Panc1 (cell line): ENCODE data around the gene TJAP1. TPM values are rescaled to one million over a fixed set of nuclear protein-coding genes. Genes with fewer than 3 reads are reported as not detected.

ENCODE experiments used
- ATAC-seq: fragments of 200-7000 bp; cut with Tn5 transposase; 2 replicates; pipeline ENCODE4 v1.9.1; 2020; ENCODE audit warnings: mild to moderate bottlenecking, moderate library complexity
- BruUV-seq: library from RNA; stranded (reverse); fragments of 400-500 nt; replicated peaks from 2 replicates; lab custom pipeline; 2021; lab: Mats Ljungman, UMichigan
- CTCF ChIA-PET: fragments of 300-600 bp; sonication (Branson Sonifier 250); formaldehyde crosslinking; loops from one replicate; lab custom pipeline; 2022; ENCODE audit warnings: antibody characterized with exemption; lab: Charles Lee
- POLR2A ChIA-PET: fragments of 300-600 bp; sonication (Branson Sonifier 250); formaldehyde crosslinking; loops from one replicate; lab custom pipeline; 2022; ENCODE audit warnings: antibody characterized with exemption; lab: Charles Lee
- DNase-seq: peaks from one replicate; pipeline ENCODE4 v3.0.0-alpha.2; 2010; ENCODE audit warnings: low read depth, low spot score
- H3K27ac ChIP-seq: 2 replicates; pipeline ENCODE4 v1.5.1; 2011; ENCODE audit warnings: mild to moderate bottlenecking, low read length, inconsistent platforms
- H3K27me3 ChIP-seq: fragments of 200-500 bp; sonication (Bioruptor generic); 2 replicates; pipeline ENCODE4 v1.6.0; 2014; ENCODE audit warnings: low read length, inconsistent platforms; ENCODE audit not compliant: control insufficient read depth, insufficient read depth
- H3K36me3 ChIP-seq: fragments of 200-500 bp; sonication (Bioruptor generic); 2 replicates; pipeline ENCODE4 v1.5.1; 2014; ENCODE audit warnings: inconsistent platforms, mild to moderate bottlenecking, low read length, moderate library complexity; ENCODE audit not compliant: control insufficient read depth, insufficient read depth
- H3K4me1 ChIP-seq: 2 replicates; pipeline ENCODE4 v1.5.1; 2011; ENCODE audit warnings: inconsistent platforms, mild to moderate bottlenecking, low read length, moderate library complexity; ENCODE audit not compliant: control insufficient read depth, insufficient read depth
- H3K4me3 ChIP-seq, 2 experiments: 2 replicates each; pipeline ENCODE4 v1.5.1; 2011 to 2012; ENCODE audit warnings: low read depth in 2 of 2, low read length in 2 of 2, mild to moderate bottlenecking in 2 of 2, inconsistent platforms in 1 of 2, moderate library complexity in 1 of 2
- H3K9me3 ChIP-seq: fragments of 200-500 bp; sonication (Bioruptor generic); 2 replicates; pipeline ENCODE4 v1.5.1; 2014; ENCODE audit warnings: low read depth, mild to moderate bottlenecking, inconsistent platforms, low read length, moderate library complexity; ENCODE audit not compliant: control insufficient read depth, insufficient read depth
- CTCF ChIP-seq: fragments of 450-650 bp; IDR thresholded peaks from 2 replicates; pipeline ENCODE4 v1.5.1; 2017; ENCODE audit warnings: mild to moderate bottlenecking
- POLR2AphosphoS5 ChIP-seq: IDR thresholded peaks from 2 replicates; pipeline ENCODE4 v1.6.1; 2012; ENCODE audit warnings: mild to moderate bottlenecking, low read depth, low read length, moderate library complexity
- SIN3A ChIP-seq: IDR thresholded peaks from 2 replicates; pipeline ENCODE4 v1.6.1; 2012; ENCODE audit warnings: low read depth, mild to moderate bottlenecking, low read length, moderate library complexity, borderline replicate concordance; ENCODE audit not compliant: insufficient read depth
- TCF7L2 ChIP-seq: IDR thresholded peaks from 2 replicates; pipeline ENCODE4 v1.6.1; 2011; ENCODE audit warnings: mild to moderate bottlenecking, low read depth, low read length, inconsistent platforms
- in situ Hi-C: cut with HindIII; loops from 2 replicates; pipeline ENCODE4 v1.10.0; 2016; ENCODE audit warnings: low sequenced_read_pairs, low pct_unique_long_range_greater_than_20kb
- intact Hi-C: fragments of 100-400 bp; cut with micrococcal nuclease; formaldehyde crosslinking; loops from one replicate; pipeline ENCODE4 v1.10.0; 2022; ENCODE audit not compliant: unreplicated experiment
- total RNA-seq: library from RNA; stranded (reverse); gene quantifications from one replicate; pipeline ENCODE4 v1.2.1, GENCODE V29; 2021; ENCODE audit not compliant: unreplicated experiment
- TF ChIP-seq, protein P1 (sequence below), 2 experiments: IDR thresholded peaks; 2 replicates each; pipeline ENCODE4 v1.6.1; 2011 to 2012; ENCODE audit warnings: low read depth in 2 of 2, control low read depth in 1 of 2, low read length in 1 of 2, mild to moderate bottlenecking in 1 of 2, moderate library complexity in 1 of 2; ENCODE audit not compliant: insufficient read depth in 1 of 2

TJAP1 gene
- total RNA-seq, 1 experiment from 2014 or later: 42.7 TPM

- in situ Hi-C loops (loop anchor here (10.0 kb wide), 1 partner anchor 75 kb away; no protein-coding TSS in a partner anchor), intact Hi-C loops (no loop called here)
- CTCF ChIA-PET: no interaction called here
- H3K27me3 ChIP-seq: no peaks in the 10 kb centered on the region
- BruUV-seq: no TSS peak
- ATAC-seq (no peak), DNase-seq (no peak)
- no peak for TF ChIP-seq SIN3A
- TF ChIP-seq, protein P1, sequence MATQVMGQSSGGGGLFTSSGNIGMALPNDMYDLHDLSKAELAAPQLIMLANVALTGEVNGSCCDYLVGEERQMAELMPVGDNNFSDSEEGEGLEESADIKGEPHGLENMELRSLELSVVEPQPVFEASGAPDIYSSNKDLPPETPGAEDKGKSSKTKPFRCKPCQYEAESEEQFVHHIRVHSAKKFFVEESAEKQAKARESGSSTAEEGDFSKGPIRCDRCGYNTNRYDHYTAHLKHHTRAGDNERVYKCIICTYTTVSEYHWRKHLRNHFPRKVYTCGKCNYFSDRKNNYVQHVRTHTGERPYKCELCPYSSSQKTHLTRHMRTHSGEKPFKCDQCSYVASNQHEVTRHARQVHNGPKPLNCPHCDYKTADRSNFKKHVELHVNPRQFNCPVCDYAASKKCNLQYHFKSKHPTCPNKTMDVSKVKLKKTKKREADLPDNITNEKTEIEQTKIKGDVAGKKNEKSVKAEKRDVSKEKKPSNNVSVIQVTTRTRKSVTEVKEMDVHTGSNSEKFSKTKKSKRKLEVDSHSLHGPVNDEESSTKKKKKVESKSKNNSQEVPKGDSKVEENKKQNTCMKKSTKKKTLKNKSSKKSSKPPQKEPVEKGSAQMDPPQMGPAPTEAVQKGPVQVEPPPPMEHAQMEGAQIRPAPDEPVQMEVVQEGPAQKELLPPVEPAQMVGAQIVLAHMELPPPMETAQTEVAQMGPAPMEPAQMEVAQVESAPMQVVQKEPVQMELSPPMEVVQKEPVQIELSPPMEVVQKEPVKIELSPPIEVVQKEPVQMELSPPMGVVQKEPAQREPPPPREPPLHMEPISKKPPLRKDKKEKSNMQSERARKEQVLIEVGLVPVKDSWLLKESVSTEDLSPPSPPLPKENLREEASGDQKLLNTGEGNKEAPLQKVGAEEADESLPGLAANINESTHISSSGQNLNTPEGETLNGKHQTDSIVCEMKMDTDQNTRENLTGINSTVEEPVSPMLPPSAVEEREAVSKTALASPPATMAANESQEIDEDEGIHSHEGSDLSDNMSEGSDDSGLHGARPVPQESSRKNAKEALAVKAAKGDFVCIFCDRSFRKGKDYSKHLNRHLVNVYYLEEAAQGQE (IDR thresholded peaks at IDR 0.05; ENCODE audit: insufficient read depth in 1 of 2, low read depth in 2 of 2, low read length in 1 of 2): no peak
- TF ChIP-seq POLR2AphosphoS5: no peak
- no peak for TF ChIP-seq TCF7L2
- TF ChIP-seq CTCF: no peak
- no peak overlapping the region for H3K4me3 ChIP-seq
- H3K36me3 ChIP-seq: peaks cover 32% of the 10 kb centered on the region
- POLR2A ChIA-PET: no interaction called here
- no peak overlapping the region for H3K27ac ChIP-seq
- H3K4me1 ChIP-seq: peaks cover 15% of the 10 kb centered on the region
- no peaks in the 10 kb centered on the region for H3K9me3 ChIP-seq
Measured at GRCh38 chr6:43520097-43520496, 42.7 kb downstream of the TJAP1 start.

DNA sequence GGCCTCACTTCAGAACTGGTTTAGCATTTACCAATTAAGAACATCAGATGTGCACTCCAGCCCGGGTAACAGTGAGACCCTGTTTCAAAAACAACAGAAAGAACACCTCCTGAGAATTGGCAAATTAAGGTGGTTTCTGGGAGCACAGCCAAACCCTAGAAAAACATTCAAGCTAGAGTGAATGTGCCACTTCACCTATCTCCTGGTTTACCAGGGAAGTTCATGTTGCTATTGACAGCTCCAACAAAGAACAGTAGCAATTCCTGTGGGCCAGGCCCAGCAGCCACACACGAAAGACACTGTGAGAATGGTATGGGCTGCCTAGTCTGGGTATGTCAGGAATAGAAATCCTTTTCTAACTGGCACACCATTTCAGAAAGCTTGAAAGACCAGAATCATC is 44.5 kb downstream of the TJAP1 start:
- in situ Hi-C loops: loop anchor here (10.0 kb wide), 1 partner anchor 73 kb away; no protein-coding TSS in a partner anchor
- Histone ChIP-seq H3K4me1 (peaks cover 7% of the 10 kb centered on the region; the same call in 1 of the 2 replicates), H3K4me3 (no peak overlapping the region), H3K27ac (no peak overlapping the region), H3K36me3 (peaks cover 28% of the 10 kb centered on the region), H3K27me3 (no peaks in the 10 kb centered on the region), H3K9me3 (no peaks in the 10 kb centered on the region)
- TF ChIP-seq, protein P1 (IDR thresholded peaks at IDR 0.05; ENCODE audit: insufficient read depth in 1 of 2, low read depth in 2 of 2, low read length in 1 of 2): no peak
- TF ChIP-seq TCF7L2: no peak
- TF ChIP-seq CTCF: no peak
- TF ChIP-seq SIN3A: no peak
- no peak for TF ChIP-seq POLR2AphosphoS5
- ChIA-PET POLR2A (no interaction called here), CTCF (no interaction called here)
- intact Hi-C loops: no loop called here
- ATAC-seq (no peak), DNase-seq (no peak)
- no TSS peak for BruUV-seq
